GM20000 (cell line): ENCODE data around the gene CDC27.
"Not testable (repeated sequence)": the region's sequence is repeated elsewhere in the genome, so short reads cannot be mapped to it uniquely, and the experiment has no call there.

ENCODE experiments used
- DNase-seq: peaks from one replicate; pipeline ENCODE4 v3.0.0; 2012; ENCODE audit warnings: low spot score
- TF ChIP-seq, protein P1 (sequence below): IDR thresholded peaks from 2 replicates; pipeline ENCODE4 v1.5.1; 2012; ENCODE audit warnings: mild to moderate bottlenecking, control low read depth; ENCODE audit errors: extremely low read depth, missing control alignments

Gene CDC27

DNA sequence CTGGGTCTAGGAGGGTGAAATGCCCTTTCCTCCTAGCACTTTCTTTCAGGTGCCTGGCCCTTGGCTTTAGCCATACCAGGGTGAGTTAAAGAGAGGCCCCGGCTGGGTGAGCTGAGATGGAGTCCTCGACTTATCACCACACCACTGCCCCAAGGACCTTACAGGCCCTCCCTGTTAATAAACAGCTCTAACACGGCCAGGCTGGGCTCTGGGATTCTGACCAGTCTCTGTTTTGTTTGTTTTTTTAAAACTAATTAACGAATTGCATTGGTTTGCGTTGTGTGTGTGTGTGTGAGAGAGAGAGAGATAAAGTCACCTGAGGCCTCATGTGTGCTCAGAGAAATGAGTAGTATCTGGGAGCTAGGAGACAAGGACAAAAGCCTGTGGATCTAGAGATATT is 34.4 kb upstream of the CDC27 start:
- TF ChIP-seq, protein P1, sequence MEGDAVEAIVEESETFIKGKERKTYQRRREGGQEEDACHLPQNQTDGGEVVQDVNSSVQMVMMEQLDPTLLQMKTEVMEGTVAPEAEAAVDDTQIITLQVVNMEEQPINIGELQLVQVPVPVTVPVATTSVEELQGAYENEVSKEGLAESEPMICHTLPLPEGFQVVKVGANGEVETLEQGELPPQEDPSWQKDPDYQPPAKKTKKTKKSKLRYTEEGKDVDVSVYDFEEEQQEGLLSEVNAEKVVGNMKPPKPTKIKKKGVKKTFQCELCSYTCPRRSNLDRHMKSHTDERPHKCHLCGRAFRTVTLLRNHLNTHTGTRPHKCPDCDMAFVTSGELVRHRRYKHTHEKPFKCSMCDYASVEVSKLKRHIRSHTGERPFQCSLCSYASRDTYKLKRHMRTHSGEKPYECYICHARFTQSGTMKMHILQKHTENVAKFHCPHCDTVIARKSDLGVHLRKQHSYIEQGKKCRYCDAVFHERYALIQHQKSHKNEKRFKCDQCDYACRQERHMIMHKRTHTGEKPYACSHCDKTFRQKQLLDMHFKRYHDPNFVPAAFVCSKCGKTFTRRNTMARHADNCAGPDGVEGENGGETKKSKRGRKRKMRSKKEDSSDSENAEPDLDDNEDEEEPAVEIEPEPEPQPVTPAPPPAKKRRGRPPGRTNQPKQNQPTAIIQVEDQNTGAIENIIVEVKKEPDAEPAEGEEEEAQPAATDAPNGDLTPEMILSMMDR, result no peak
- DNase-seq, result no peak

DNA sequence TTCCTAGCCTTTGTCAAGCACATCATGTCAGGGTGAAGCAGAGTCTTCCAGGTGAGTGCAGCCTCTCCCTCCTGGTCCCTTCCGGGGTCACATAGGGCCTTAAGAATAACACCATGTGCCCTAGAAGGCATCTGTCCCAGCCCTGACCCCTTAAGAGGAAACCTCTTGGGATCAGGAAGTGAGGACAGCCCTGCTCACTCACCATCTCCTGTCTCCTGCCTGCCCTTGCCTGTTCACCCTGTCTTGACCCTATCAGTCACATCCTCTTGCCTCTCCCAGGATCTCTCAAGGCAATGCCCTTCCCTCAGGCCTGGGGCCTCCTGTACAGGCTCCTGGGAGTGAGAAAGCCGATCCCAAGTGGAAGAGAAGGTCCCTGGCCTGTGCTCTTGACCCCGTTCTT is 33.9 kb upstream of the CDC27 start:
- TF ChIP-seq, protein P1, result no peak
- DNase-seq, result no peak

DNA sequence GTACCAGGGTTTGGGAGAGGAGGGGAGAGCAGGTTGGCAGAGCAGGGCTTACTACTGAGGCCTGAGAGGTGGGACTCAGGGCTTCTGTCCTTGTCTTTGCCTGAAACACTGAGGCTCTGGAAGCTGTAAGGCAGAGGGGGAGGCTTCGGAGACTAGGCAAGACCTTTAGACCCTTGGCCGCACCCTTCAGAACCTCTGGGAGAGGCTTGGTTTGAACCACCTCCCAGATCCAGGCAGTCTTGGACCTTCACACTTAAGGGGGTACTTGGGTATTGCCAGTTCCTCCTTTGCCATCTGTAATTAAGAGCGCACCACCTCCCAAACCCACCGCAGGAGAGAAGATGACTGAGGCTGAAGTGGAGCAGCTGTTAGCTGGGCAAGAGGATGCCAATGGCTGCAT is 33.0 kb upstream of the CDC27 start:
- DNase-seq, result no peak
- TF ChIP-seq, protein P1, result no peak

DNA sequence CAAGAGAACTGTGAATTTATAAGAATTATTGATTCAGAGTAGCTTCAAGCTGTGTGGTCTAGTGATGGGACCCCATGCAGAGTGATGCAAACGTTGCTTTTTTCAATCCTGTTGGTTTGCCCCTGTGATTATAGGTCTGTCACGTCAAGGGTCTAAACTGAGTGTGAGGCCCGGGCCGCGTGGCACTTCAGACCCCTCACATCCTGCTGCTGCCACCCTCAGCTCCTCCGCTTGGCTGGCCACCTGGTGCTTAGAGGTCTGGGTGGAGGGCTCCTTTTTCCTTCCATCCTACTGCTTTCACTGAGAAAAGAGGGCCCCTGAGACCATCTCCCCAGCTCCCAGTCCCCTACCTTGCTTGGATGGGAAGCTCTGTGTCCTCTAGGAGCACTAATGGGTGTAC is 32.1 kb upstream of the CDC27 start:
- TF ChIP-seq, protein P1, result no peak
- DNase-seq, result no peak

DNA sequence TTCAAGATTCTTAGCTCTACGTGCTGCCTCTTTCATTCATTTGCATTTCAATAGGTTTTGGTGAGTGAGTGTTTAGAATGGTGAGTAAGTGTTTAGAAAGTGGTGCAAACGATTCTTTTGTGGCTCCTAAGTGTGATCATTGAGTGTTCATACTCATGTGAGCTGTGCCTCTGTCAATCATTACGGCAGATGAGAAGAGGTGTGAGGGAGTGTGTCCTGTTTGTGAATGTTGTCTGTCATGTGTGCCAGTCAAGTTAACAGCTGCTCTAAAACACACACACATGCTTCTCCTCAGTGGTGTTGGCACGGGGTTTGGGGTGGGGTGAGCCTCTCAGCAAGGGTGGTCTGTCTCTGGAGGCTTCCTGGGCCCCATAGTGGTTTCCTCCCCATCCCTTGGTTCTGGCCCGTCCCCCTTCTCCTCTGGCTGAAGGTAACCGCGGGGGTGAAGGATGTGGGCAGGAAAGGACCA is 31.5 kb upstream of the CDC27 start:
- no peak for DNase-seq
- TF ChIP-seq, protein P1, result no peak

DNA sequence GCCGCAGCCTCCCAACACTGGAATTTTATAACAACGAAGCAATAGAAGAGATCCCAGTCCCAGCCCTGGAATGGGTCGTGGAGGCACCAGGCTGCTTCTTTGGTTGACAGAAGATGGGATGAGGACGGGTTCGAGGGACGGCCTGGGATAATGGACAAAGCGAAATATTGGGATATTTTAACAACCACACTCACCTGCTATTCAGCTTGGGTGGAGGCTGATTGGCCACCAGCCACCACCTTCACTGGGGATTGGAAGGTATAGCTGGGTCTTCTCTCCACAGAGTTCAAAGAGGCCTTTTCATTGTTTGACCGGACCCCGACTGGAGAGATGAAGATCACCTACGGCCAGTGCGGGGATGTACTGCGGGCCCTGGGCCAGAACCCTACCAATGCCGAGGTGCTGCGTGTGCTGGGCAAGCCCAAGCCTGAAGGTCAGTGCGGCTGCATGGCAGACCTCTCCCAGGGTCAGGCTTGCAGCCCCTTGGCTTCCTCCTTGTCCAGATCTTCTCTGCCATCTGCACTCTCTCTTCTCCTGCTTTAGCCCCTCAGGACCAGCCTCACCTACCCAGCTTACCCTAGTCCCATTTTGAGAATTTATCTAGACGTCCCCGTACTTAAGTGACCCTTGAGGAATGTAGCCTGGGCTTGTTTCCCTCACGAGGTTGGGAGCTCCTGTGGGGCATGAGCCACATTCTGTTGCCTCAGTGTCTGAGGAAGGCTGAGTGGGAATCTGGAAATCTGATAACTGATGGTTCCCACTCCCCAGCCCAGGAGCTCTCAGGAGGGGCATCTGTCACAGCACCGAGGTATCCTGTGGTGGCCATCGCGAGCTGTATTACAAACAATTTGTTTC is 30.8 kb upstream of the CDC27 start:
- DNase-seq, result no peak

DNA sequence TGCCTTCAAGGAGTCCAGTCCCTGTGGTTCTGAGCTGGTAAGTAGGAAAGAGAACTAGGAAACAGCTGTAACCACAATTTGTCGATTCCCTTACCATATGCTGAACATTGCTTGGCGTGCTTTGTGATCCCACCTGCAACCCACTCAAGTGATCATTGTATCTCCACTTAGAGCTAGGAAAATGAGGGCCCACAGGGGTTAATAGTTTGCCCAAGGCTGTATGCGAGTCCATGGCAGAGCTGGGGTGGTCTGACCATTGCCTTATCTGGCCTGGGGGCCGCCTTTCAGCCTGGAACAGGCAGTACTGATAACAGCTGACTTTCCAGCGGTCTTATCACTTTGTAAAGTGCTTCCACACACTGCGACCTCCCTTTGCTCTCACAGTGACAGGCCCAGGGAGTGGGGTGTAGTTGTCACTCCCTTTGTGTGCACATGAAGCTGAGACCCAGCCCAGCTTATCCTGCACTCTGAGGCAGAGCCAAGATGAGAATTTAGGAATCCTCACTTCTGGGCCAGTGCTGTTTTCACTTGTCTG is 29.9 kb upstream of the CDC27 start:
- no peak for DNase-seq

More for the DNA sequence above, 30.8 kb upstream of the CDC27 start:
- TF ChIP-seq, protein P1, result no peak

DNA sequence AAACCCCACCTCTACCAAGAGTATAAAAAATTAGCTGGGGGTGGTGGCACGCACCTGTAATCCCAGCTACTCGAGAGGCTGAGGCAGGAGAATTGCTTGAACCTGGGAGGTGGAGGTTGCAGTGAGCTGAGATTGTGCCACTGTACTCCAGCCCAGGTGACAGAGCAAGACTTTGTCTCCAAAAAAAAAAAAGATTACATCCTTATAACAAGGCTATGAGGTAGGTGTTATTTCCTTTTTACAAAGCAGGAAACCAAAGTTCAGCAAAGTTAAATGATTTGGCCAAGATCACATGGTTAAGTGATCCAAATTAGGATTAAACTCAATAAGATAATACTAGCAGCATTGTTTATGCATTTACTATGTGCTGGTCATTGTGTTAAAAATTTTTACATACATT is 28.2 kb upstream of the CDC27 start:
- DNase-seq, result not testable (repeated sequence)

More for the DNA sequence above, 29.9 kb upstream of the CDC27 start:
- TF ChIP-seq, protein P1, result no peak

DNA sequence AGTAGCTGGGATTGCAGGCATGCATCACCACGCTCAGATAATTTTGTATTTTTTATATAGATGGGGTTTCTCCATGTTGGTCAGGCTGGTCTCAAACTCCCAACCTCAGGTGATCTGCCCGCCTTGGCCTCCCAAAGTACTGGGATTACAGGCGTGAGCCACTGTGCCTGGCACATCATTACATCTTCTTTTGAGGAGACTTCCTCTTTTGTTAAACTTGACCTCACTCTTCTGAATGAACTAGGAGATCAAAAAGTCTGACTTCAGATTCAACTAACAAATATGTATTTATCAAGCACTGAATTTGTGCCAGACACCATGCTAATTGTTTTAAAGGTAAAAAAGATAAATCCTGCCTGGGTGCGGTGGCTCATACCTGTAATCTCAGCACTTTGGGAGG is 27.7 kb upstream of the CDC27 start:
- not testable (repeated sequence) for DNase-seq
